IMR-90 (cell line): Measurements from ENCODE around the gene MT1A. TPM values are rescaled to one million over a fixed set of nuclear protein-coding genes. Genes with fewer than 3 reads are reported as not detected.

Source experiments
- ATAC-seq: fragments of 200-7000 bp; cut with Tn5 transposase; 2 replicates; pipeline ENCODE4 v1.9.1; 2020; ENCODE audit warnings: low read depth, mild to moderate bottlenecking, moderate library complexity
- BruUV-seq: library from RNA; stranded (reverse); fragments of 400-500 nt; replicated peaks from 2 replicates; lab custom pipeline; 2021; lab: Mats Ljungman, UMichigan
- CTCF ChIA-PET: fragments of 300-600 bp; formaldehyde crosslinking; extraction: SDS; loops from one replicate; lab custom pipeline; 2021; ENCODE audit warnings: antibody characterized with exemption; lab: Yijun Ruan, JAX
- POLR2A ChIA-PET: fragments of 300-600 bp; sonication (Branson Sonifier 250); formaldehyde crosslinking; loops from one replicate; lab custom pipeline; 2022; ENCODE audit warnings: antibody characterized with exemption; ENCODE audit not compliant: unreplicated experiment; lab: Charles Lee
- DNase-seq: peaks from one replicate; pipeline ENCODE4 v3.0.0; 2013
- H2AFZ ChIP-seq: replicated peaks from 2 replicates; pipeline ENCODE3; 2013; ENCODE audit warnings: low read length, mild to moderate bottlenecking; ENCODE audit not compliant: poor library complexity
- H2AK5ac ChIP-seq: 2 replicates; pipeline ENCODE4 v1.6.1; 2013; ENCODE audit warnings: low read depth, low read length, inconsistent platforms
- H2AK9ac ChIP-seq: replicated peaks from 2 replicates; pipeline ENCODE3; 2013; ENCODE audit warnings: mild to moderate bottlenecking, low read depth, low read length, moderate library complexity; ENCODE audit not compliant: poor library complexity
- H2BK120ac ChIP-seq: 2 replicates; pipeline ENCODE4 v1.6.1; 2013; ENCODE audit warnings: low read depth, low read length, inconsistent platforms
- H2BK15ac ChIP-seq: 3 replicates; pipeline ENCODE4 v1.6.1; 2013; ENCODE audit warnings: low read depth, low read length, inconsistent platforms
- H2BK20ac ChIP-seq: 2 replicates; pipeline ENCODE4 v1.6.1; 2013; ENCODE audit warnings: low read depth, mild to moderate bottlenecking, inconsistent platforms, low read length, moderate library complexity
- H2BK5ac ChIP-seq: 2 replicates; pipeline ENCODE4 v1.6.1; 2013; ENCODE audit warnings: mild to moderate bottlenecking, low read depth, low read length, inconsistent platforms; ENCODE audit not compliant: poor library complexity, severe bottlenecking
- H3K14ac ChIP-seq: replicated peaks from 2 replicates; pipeline ENCODE4 v1.6.1; 2013; ENCODE audit warnings: low read depth, low read length, inconsistent platforms
- H3K18ac ChIP-seq: 2 replicates; pipeline ENCODE4 v1.6.1; 2013; ENCODE audit warnings: low read depth, low read length, control low read depth
- H3K23ac ChIP-seq: 2 replicates; pipeline ENCODE4 v1.6.1; 2013; ENCODE audit warnings: low read depth, low read length, inconsistent platforms
- H3K27ac ChIP-seq: 2 replicates; pipeline ENCODE4 v1.5.1; 2013; ENCODE audit warnings: mild to moderate bottlenecking, control low read depth, low read length; ENCODE audit not compliant: insufficient read depth
- H3K27me3 ChIP-seq: 2 replicates; pipeline ENCODE4 v1.6.1; 2013; ENCODE audit warnings: low read length; ENCODE audit not compliant: control insufficient read depth, insufficient read depth
- H3K36me3 ChIP-seq: 2 replicates; pipeline ENCODE4 v1.6.1; 2013; ENCODE audit warnings: low read length, mixed read lengths; ENCODE audit not compliant: control insufficient read depth, insufficient read depth
- H3K4ac ChIP-seq: 2 replicates; pipeline ENCODE4 v1.6.1; 2013; ENCODE audit warnings: low read depth, low read length, inconsistent platforms
- H3K4me1 ChIP-seq: 2 replicates; pipeline ENCODE4 v1.6.1; 2013; ENCODE audit warnings: low read length, mixed read lengths; ENCODE audit not compliant: control insufficient read depth, insufficient read depth
- H3K4me2 ChIP-seq: 2 replicates; pipeline ENCODE4 v1.6.1; 2013; ENCODE audit warnings: low read depth, mild to moderate bottlenecking, control low read depth, low read length, moderate library complexity
- H3K4me3 ChIP-seq: 2 replicates; pipeline ENCODE4 v1.5.1; 2013; ENCODE audit warnings: low read depth, mild to moderate bottlenecking, control low read depth, low read length, moderate library complexity; ENCODE audit not compliant: insufficient read depth
- H3K56ac ChIP-seq: 2 replicates; pipeline ENCODE4 v1.6.1; 2013; ENCODE audit warnings: low read length, inconsistent platforms; ENCODE audit not compliant: insufficient read depth; ENCODE audit errors: extremely low read depth
- H3K79me1 ChIP-seq, 2 experiments: 2 replicates each; pipeline ENCODE4 v1.6.1; 2013; ENCODE audit warnings: low read length in 2 of 2, inconsistent platforms in 1 of 2, low read depth in 1 of 2
- H3K9ac ChIP-seq: 2 replicates; pipeline ENCODE4 v1.6.1; 2013; ENCODE audit warnings: low read depth, low read length, control low read depth
- H3K9me1 ChIP-seq: 2 replicates; pipeline ENCODE4 v1.6.1; 2013; ENCODE audit warnings: low read length, inconsistent platforms; ENCODE audit not compliant: insufficient read depth
- H3K9me3 ChIP-seq: 2 replicates; pipeline ENCODE4 v1.6.1; 2013; ENCODE audit warnings: low read length; ENCODE audit not compliant: control insufficient read depth, insufficient read depth
- H4K20me1 ChIP-seq: 2 replicates; pipeline ENCODE4 v1.6.1; 2013; ENCODE audit warnings: low read length, inconsistent platforms; ENCODE audit not compliant: insufficient read depth
- H4K5ac ChIP-seq: 2 replicates; pipeline ENCODE4 v1.6.1; 2013; ENCODE audit warnings: mild to moderate bottlenecking, low read depth, low read length, control low read depth
- H4K8ac ChIP-seq, 2 experiments: 2 replicates each; pipeline ENCODE4 v1.6.1; 2013; ENCODE audit warnings: low read depth in 2 of 2, low read length in 2 of 2, control low read depth in 1 of 2, inconsistent platforms in 1 of 2
- H4K91ac ChIP-seq: 2 replicates; pipeline ENCODE4 v1.6.1; 2013; ENCODE audit warnings: low read depth, low read length, inconsistent platforms; ENCODE audit not compliant: insufficient read depth
- BHLHE40 ChIP-seq: fragments of 150-350 bp; IDR thresholded peaks from 2 replicates; pipeline ENCODE4 v1.6.1; 2016; ENCODE audit warnings: mild to moderate bottlenecking, low read depth, low read length
- CEBPB ChIP-seq: IDR thresholded peaks from 2 replicates; pipeline ENCODE4 v1.6.1; 2012; ENCODE audit warnings: low read depth, low read length, improper control_type of control experiment
- CHD1 ChIP-seq: IDR thresholded peaks from 2 replicates; pipeline ENCODE4 v1.6.1; 2012; ENCODE audit warnings: low read depth, low read length, improper control_type of control experiment
- MAFK ChIP-seq: IDR thresholded peaks from 2 replicates; pipeline ENCODE4 v1.6.1; 2012; ENCODE audit warnings: low read depth, low read length, improper control_type of control experiment
- MAZ ChIP-seq: IDR thresholded peaks from 2 replicates; pipeline ENCODE4 v1.6.1; 2012; ENCODE audit warnings: low read depth, mild to moderate bottlenecking, low read length, improper control_type of control experiment, moderate library complexity, borderline replicate concordance
- MXI1 ChIP-seq: IDR thresholded peaks from 2 replicates; pipeline ENCODE4 v1.6.1; 2012; ENCODE audit warnings: low read depth, mild to moderate bottlenecking, low read length, moderate library complexity, borderline replicate concordance
- RCOR1 ChIP-seq: IDR thresholded peaks from 2 replicates; pipeline ENCODE4 v1.6.1; 2012; ENCODE audit warnings: mild to moderate bottlenecking, low read length, improper control_type of control experiment; ENCODE audit not compliant: insufficient replicate concordance
- RFX5 ChIP-seq: IDR thresholded peaks from 2 replicates; pipeline ENCODE4 v1.8.0; 2012; ENCODE audit warnings: low read depth, mild to moderate bottlenecking, low read length, moderate library complexity
- WGBS, 2 experiments: methylation state at CpG; one replicate each; pipeline versions ENCODE4 v1.1.5 to v1.1.7; 2013; ENCODE audit warnings: missing lambda C conversion rate in 2 of 2; ENCODE audit not compliant: insufficient read length in 1 of 2; ENCODE audit errors: extremely low coverage in 2 of 2; 5-methylcytosine and 5-hydroxymethylcytosine counted together
- dilution Hi-C: fragments of 300-500 bp; cut with HindIII; formaldehyde crosslinking; loops from one replicate; pipeline ENCODE4 v1.14.3; 2018; ENCODE audit warnings: low sequenced_read_pairs; ENCODE audit not compliant: unreplicated experiment
- in situ Hi-C: fragments of 300-500 bp; cut with MboI; formaldehyde crosslinking; loops from 3 replicates; pipeline ENCODE4 v1.14.3; 2019; ENCODE audit warnings: low sequenced_read_pairs, inconsistent platforms, mixed read lengths
- intact Hi-C: fragments of 100-400 bp; cut with micrococcal nuclease; formaldehyde crosslinking; loops from 2 replicates; pipeline ENCODE4 v1.10.0; 2022
- polyA plus RNA-seq, 3 experiments: library from polyadenylated mRNA; depleted of rRNA; stranded (reverse); fragments of >200 nt; gene quantifications; 2 replicates each; pipeline ENCODE4 v1.2.3, GENCODE V29; 2012; ENCODE audit warnings: low replicate concordance in 1 of 3
- total RNA-seq: library from RNA; depleted of rRNA; stranded (reverse); fragments of >200 nt; gene quantifications from 2 replicates; pipeline ENCODE4 v1.2.3, GENCODE V29; 2012
- TF ChIP-seq, protein P1 (sequence below): fragments of 150-350 bp; IDR thresholded peaks from 2 replicates; pipeline ENCODE4 v1.6.1; 2016; ENCODE audit warnings: low read depth, mild to moderate bottlenecking, low read length, moderate library complexity, borderline replicate concordance
- TF ChIP-seq, protein P2 (sequence below): fragments of 150-350 bp; IDR thresholded peaks from 2 replicates; pipeline ENCODE4 v1.6.1; 2017; ENCODE audit warnings: mild to moderate bottlenecking, antibody characterized with exemption, low read length, low read depth
- TF ChIP-seq, protein P3 (sequence below): conservative IDR thresholded peaks from 2 replicates; pipeline ENCODE4 v1.5.1; 2012; ENCODE audit warnings: mild to moderate bottlenecking, low read depth, low read length, improper control_type of control experiment

MT1A gene
- total and polyA plus RNA-seq, 2 of the 4 experiments (the other 2 are of a cell fraction) = 1.6 TPM; not detected in 1

DNA sequence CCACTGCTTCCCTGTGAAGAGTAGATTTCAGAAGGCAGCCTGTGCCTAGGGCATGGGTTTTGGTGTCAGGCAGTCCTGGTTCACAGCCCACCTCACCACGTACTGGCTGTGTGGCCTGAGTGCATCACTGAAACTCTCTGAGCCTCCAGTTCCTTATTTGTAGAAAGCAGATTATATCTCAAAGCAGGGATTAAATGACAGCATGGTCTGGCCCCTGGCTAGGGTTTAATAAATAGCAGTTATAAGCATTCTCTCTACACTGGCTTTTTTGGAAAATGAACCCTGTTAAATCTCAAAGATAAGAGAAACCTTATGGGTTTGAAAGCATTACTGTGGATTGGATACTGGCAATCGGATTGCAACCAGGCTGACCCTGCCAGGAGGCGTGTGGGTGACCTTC, 8.9 kb upstream of the MT1A start:
- dilution Hi-C loops (no loop called here), intact Hi-C loops (loop anchor here (5.0 kb wide), 1 partner anchor 53 kb away; the partner anchor contains the start of gene MT1X), in situ Hi-C loops (no loop called here)
- WGBS, 2 experiments = 94% methylated on average over 2 of the region's 3 CpGs; no CpG with 5 or more reads in 1 of the 2 experiments
- Histone ChIP-seq H4K20me1 (no peaks in the 10 kb centered on the region), H3K4me1 (peaks cover 17% of the 10 kb centered on the region), H3K9me3 (no peaks in the 10 kb centered on the region), H2AK5ac (no peak overlapping the region; the same call in 1 of the 2 replicates), H2BK20ac (no peak overlapping the region), H3K18ac (no peak overlapping the region), H4K91ac (no peak overlapping the region), H2AK9ac (no peak overlapping the region), H3K36me3 (no peaks in the 10 kb centered on the region), H3K56ac (no peak overlapping the region), H2BK15ac (no peak overlapping the region), H3K79me1 (peaks cover 3 to 13% of the 10 kb centered on the region in 2 experiments; a peak in 3 of 4 replicates), H3K4ac (no peak overlapping the region), H2AFZ (no peak overlapping the region), H3K27ac (no peak overlapping the region), H2BK120ac (no peak overlapping the region), H2BK5ac (no peak overlapping the region), H3K23ac (no peak overlapping the region), H3K4me2 (no peak overlapping the region), H3K9me1 (peaks cover 4% of the 10 kb centered on the region; the same call in 1 of the 2 replicates), H4K5ac (no peak overlapping the region), H3K9ac (no peak overlapping the region), H3K14ac (no peak overlapping the region), H3K4me3 (no peak overlapping the region), H4K8ac (no peak overlapping the region), H3K27me3 (peaks cover 34% of the 10 kb centered on the region)
- no peak for DNase-seq
- ChIA-PET CTCF (interaction anchor here (1.3 kb wide), 1 partner anchor 29 kb away, joined by 4 read pairs; no protein-coding TSS in a partner anchor), POLR2A (no interaction called here)
- no TSS peak for BruUV-seq
- no peak for ATAC-seq
- TF ChIP-seq, protein P1, sequence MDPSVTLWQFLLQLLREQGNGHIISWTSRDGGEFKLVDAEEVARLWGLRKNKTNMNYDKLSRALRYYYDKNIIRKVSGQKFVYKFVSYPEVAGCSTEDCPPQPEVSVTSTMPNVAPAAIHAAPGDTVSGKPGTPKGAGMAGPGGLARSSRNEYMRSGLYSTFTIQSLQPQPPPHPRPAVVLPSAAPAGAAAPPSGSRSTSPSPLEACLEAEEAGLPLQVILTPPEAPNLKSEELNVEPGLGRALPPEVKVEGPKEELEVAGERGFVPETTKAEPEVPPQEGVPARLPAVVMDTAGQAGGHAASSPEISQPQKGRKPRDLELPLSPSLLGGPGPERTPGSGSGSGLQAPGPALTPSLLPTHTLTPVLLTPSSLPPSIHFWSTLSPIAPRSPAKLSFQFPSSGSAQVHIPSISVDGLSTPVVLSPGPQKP = no peak
- TF ChIP-seq CHD1 (no peak), RCOR1 (no peak), RFX5 (no peak), MAZ (no peak), BHLHE40 (no peak), MXI1 (no peak), MAFK (no peak), CEBPB (no peak)
- TF ChIP-seq, protein P2, sequence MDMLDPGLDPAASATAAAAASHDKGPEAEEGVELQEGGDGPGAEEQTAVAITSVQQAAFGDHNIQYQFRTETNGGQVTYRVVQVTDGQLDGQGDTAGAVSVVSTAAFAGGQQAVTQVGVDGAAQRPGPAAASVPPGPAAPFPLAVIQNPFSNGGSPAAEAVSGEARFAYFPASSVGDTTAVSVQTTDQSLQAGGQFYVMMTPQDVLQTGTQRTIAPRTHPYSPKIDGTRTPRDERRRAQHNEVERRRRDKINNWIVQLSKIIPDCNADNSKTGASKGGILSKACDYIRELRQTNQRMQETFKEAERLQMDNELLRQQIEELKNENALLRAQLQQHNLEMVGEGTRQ = no peak
- TF ChIP-seq, protein P3, sequence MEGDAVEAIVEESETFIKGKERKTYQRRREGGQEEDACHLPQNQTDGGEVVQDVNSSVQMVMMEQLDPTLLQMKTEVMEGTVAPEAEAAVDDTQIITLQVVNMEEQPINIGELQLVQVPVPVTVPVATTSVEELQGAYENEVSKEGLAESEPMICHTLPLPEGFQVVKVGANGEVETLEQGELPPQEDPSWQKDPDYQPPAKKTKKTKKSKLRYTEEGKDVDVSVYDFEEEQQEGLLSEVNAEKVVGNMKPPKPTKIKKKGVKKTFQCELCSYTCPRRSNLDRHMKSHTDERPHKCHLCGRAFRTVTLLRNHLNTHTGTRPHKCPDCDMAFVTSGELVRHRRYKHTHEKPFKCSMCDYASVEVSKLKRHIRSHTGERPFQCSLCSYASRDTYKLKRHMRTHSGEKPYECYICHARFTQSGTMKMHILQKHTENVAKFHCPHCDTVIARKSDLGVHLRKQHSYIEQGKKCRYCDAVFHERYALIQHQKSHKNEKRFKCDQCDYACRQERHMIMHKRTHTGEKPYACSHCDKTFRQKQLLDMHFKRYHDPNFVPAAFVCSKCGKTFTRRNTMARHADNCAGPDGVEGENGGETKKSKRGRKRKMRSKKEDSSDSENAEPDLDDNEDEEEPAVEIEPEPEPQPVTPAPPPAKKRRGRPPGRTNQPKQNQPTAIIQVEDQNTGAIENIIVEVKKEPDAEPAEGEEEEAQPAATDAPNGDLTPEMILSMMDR = no peak
